Mesendoderm (in vitro differentiated cells): Measurements from ENCODE around the gene BRD8. TPM values are rescaled to one million over a fixed set of nuclear protein-coding genes. Genes with fewer than 3 reads are reported as not detected.

Source experiments
- DNase-seq: peaks from one replicate; pipeline ENCODE4 v3.0.0; 2013
- H2AK5ac ChIP-seq: 2 replicates; pipeline ENCODE4 v1.6.1; 2013; ENCODE audit warnings: low read length, inconsistent platforms
- H2BK120ac ChIP-seq: 2 replicates; pipeline ENCODE4 v1.6.1; 2013; ENCODE audit warnings: low read depth, mild to moderate bottlenecking, low read length, moderate library complexity, mixed read lengths
- H2BK15ac ChIP-seq: replicated peaks from 2 replicates; pipeline ENCODE4 v1.6.1; 2013; ENCODE audit warnings: low read depth, mild to moderate bottlenecking, moderate library complexity
- H2BK5ac ChIP-seq: 2 replicates; pipeline ENCODE4 v1.6.1; 2013; ENCODE audit warnings: low read length, inconsistent platforms
- H3K18ac ChIP-seq: 2 replicates; pipeline ENCODE4 v1.6.1; 2013; ENCODE audit warnings: mild to moderate bottlenecking, low read length, mixed read lengths
- H3K23ac ChIP-seq: one replicate; pipeline ENCODE4 v1.6.1; 2013; ENCODE audit warnings: low read length
- H3K27ac ChIP-seq: 2 replicates; pipeline ENCODE4 v1.5.1; 2013; ENCODE audit warnings: low read depth, mild to moderate bottlenecking, inconsistent platforms, low read length, moderate library complexity
- H3K27me3 ChIP-seq: 2 replicates; pipeline ENCODE4 v1.6.1; 2013; ENCODE audit warnings: low read length, control low read depth, mild to moderate bottlenecking, inconsistent platforms; ENCODE audit not compliant: insufficient read depth, poor library complexity
- H3K36me3 ChIP-seq: 2 replicates; pipeline ENCODE4 v1.6.1; 2013; ENCODE audit warnings: low read length, inconsistent platforms; ENCODE audit not compliant: control insufficient read depth, insufficient read depth
- H3K4ac ChIP-seq: one replicate; pipeline ENCODE4 v1.6.1; 2013; ENCODE audit warnings: low read depth, mild to moderate bottlenecking, low read length, moderate library complexity
- H3K4me1 ChIP-seq: 2 replicates; pipeline ENCODE4 v1.6.1; 2013; ENCODE audit warnings: low read depth, low read length, inconsistent platforms; ENCODE audit not compliant: control insufficient read depth
- H3K4me2 ChIP-seq: 2 replicates; pipeline ENCODE4 v1.6.1; 2013; ENCODE audit warnings: low read length
- H3K4me3 ChIP-seq: 2 replicates; pipeline ENCODE4 v1.5.1; 2013; ENCODE audit warnings: mild to moderate bottlenecking, low read length
- H3K56ac ChIP-seq: one replicate; pipeline ENCODE4 v1.6.1; 2013; ENCODE audit warnings: low read length
- H3K79me1 ChIP-seq: 2 replicates; pipeline ENCODE4 v1.6.1; 2013; ENCODE audit warnings: low read length, inconsistent platforms
- H3K79me2 ChIP-seq: 2 replicates; pipeline ENCODE4 v1.6.1; 2013; ENCODE audit warnings: mild to moderate bottlenecking, low read length; ENCODE audit not compliant: control insufficient read depth, insufficient read depth
- H3K9ac ChIP-seq: 2 replicates; pipeline ENCODE4 v1.6.1; 2013; ENCODE audit warnings: low read length, inconsistent platforms
- H4K5ac ChIP-seq: one replicate; pipeline ENCODE4 v1.6.1; 2013; ENCODE audit warnings: low read length
- H4K8ac ChIP-seq: one replicate; pipeline ENCODE4 v1.6.1; 2013; ENCODE audit warnings: low read depth, mild to moderate bottlenecking, control low read depth, low read length, moderate library complexity
- WGBS: extraction: QIAGEN DNeasy Blood & Tissue Kit; methylation state at CpG from one replicate; pipeline ENCODE4 v1.1.7; 2013; ENCODE audit warnings: low lambda C conversion rate, missing lambda C conversion rate; ENCODE audit not compliant: insufficient coverage; ENCODE audit errors: extremely low coverage; 5-methylcytosine and 5-hydroxymethylcytosine counted together
- small RNA-seq: library from polyadenylated mRNA; stranded (forward); fragments of <200 nt; extraction: miRNeasy Mini kit (QIAGEN cat#:217004); gene quantifications from one replicate; pipeline ENCODE3, GENCODE V24; 2013; ENCODE audit not compliant: insufficient read depth

The BRD8 gene

GRCh38 chr5:138091685-138092084 is 86.7 kb downstream of the BRD8 start:
- peaks cover 11% of the 10 kb centered on the region for H3K4me1 ChIP-seq
- no CpG with 5 or more reads among the region's 4 CpGs for WGBS
- no peaks in the 10 kb centered on the region for H3K27me3 ChIP-seq
- no peaks in the 10 kb centered on the region for H3K36me3 ChIP-seq
- no peak overlapping the region for H2BK120ac ChIP-seq
- H3K79me1 ChIP-seq, result no peaks in the 10 kb centered on the region
- no peak overlapping the region for H3K27ac ChIP-seq
- H3K4me2 ChIP-seq, result no peak overlapping the region
- no peak overlapping the region for H3K4me3 ChIP-seq
- H3K56ac ChIP-seq, result no peak overlapping the region
- H3K79me2 ChIP-seq, result no peaks in the 10 kb centered on the region
- no peak overlapping the region for H2BK5ac ChIP-seq
- DNase-seq, result no peak
- no peak overlapping the region for H4K5ac ChIP-seq
- H2BK15ac ChIP-seq, result no peak overlapping the region
- H3K23ac ChIP-seq, result no peak overlapping the region
- H3K9ac ChIP-seq, result no peak overlapping the region
- no peak overlapping the region for H3K18ac ChIP-seq
- H3K4ac ChIP-seq, result no peak overlapping the region
- no peak overlapping the region for H4K8ac ChIP-seq
- H2AK5ac ChIP-seq, result no peak overlapping the region

Small RNAs within 50 kb of the gene (small RNA-seq; reads per million reads assigned to genes)
- gene RNU6-460P, result 0.54 reads per million
- not detected for gene RNU6-888P
